HG02763 (cell line): Measurements from ENCODE around the gene LYZ.
A peak's percentile ranks its signal among the peaks of the same experiment; 100 is the strongest.

ENCODE experiments used
- ATAC-seq: cut with Tn5 transposase; IDR thresholded peaks from one replicate; pipeline ENCODE4 v1.9.1; 2021; ENCODE audit warnings: mild to moderate bottlenecking, moderate library complexity; ENCODE audit not compliant: unreplicated experiment

Gene LYZ

DNA sequence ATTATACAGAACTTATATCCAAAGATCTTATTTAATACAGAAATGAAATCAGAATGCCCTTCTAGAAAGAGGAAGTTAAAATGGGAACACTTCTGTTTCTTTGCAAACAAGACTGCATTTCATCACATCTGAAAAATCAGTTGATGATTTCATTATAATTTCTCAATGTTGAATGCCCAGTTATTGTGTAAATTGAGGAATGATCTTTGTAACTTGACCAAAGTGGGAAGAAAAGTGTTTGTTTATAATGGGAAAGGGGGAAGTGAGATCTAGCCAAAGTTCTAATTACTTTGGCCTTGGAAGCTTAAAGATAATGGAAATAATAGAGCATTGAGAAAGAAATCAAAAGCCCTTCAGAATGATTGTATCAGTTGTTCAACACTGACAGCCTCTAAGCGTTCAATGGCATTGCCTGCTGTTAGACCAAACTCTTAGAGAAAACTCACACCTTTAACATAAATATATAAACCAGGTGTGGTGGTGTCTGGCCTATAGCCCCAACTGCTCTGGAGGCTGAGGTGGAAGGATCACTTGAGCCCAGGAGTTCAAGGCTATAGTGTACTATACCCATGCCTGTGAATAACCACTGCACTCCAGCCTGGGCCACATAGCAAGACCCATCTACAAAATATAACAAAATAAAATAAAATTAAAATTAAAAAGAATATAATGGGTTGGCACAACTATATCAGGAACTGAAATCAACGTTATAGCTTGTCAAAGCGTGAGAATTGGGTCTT, 9.9 kb upstream of the LYZ start:
- no peak for ATAC-seq

DNA sequence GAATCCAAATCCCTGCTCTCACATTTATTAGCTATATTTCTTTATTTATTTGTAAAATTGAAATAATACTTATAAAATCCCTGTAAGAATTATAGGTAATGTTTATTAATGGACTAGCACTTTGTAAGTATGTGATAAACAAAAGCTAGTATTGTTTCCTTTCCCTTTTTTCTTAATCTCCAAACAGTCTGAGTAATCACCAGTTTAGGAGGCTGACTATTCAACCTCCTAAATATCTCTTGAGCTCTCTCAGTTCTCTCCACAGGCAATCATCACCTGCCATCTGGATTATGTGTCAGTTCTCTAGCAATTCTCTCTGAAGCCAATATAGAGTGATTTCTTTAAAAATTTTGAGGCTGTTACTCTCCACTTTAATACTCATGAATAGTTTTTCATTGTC, 9.2 kb upstream of the LYZ start:
- no peak for ATAC-seq

DNA sequence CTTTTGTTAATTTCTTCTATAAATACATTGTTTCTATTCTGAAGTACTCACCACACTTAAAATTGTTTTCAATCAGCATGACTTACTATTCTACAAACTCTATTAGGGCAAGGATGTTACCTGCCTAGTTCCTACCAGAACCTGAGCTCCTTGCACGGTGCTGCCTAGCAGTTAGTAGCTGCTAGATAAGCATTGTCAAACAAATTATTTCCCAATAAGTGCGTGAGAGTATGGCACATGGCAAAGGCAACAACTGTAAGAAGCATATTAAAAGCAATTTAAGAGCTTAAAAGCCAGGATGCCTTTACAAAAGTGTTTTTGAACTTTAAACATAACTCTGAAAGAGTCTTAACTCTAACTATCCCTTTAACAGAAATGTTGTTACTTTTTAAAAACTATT, 8.2 kb upstream of the LYZ start:
- no peak for ATAC-seq

DNA sequence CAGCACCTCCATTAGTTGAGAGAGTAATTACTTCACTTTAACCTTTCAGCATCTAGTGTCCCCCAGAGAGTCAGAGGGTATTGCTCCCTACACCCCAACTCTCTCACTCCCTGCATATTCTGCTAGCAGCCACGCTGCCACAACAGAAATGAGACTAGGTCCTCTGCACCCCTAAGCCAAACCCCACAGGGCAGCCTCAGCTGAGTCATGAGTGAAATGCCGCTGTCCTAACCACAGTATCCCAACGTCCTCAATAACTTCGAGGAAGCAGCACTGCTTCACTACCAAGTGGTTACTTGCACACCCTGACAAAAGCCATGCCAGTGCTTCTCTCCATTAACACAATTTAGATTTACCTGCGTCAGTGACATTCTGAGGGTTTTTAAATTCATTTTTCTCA, 6.9 kb upstream of the LYZ start:
- no peak for ATAC-seq

DNA sequence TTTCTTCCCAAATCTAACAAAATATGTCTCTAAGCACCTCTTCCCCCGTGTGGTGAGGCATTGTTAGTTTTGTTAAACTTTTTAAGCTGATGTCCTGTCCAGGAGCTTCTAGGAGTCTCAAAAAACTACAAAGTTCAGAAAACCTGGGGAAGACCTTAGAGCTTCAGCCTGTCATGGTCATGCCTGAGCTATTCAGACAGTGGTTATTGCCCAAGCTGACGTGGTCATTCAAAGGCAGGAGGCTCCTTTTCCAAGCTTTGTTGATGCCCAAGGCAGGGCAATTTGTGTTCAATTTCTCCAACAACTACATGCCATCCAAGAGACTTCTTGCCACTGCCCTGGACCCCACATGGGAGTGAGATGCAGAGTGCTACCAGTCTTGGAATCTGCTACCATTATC, 5.8 kb upstream of the LYZ start:
- no peak for ATAC-seq

DNA sequence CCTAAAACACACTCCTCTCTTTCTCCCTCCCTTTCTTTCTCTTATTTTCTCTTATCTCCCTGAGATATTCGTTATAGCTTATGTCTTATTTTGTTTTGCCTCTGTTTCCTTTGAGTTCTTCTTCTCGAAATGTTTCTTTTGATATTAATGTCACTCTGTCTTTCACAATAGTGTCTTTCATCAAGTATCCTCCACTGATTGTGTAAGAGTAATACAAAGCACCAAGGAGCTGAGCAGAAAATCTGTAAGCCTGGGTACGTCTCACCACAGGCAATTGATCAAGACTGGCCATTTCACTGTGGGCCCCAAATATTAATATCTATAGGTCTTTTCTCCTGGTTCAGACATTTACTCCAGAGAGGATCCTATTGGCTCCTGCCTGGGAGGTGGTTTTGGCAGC, 4.8 kb upstream of the LYZ start:
- no peak for ATAC-seq

DNA sequence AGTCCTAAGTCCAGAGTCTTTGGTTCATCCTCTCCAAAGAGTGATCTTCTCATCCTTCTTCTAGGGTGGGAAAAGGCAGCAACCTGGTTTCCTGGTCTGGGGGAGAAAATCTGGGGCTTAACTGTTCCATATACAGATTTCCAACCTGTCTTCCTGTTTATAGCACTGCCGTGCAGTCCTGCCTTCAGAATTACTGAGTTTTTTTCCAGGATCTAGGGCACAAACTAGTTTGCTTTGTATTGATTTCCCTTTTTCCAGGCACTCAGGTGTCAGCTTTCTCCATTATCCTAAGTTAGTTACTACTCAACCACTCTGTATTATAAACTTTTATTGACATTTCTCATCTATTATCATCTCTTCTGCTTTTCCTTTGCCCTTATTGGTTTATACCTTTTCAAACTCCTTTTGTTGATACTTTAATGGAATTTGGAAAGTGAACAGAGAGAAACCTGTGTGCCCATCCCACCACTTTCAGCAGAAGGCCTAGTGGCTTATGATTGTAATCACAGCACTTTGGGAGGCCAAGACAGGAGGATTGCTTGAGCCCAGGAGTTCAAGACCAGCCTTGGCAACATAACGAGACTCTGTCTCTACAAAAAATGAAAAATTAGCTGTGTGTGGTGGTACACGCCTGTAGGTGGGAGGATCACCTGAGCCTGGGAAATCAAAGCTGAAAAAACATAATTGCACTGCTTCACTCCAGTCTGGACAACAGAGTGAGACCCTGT, 4.1 kb upstream of the LYZ start:
- ATAC-seq = no peak

DNA sequence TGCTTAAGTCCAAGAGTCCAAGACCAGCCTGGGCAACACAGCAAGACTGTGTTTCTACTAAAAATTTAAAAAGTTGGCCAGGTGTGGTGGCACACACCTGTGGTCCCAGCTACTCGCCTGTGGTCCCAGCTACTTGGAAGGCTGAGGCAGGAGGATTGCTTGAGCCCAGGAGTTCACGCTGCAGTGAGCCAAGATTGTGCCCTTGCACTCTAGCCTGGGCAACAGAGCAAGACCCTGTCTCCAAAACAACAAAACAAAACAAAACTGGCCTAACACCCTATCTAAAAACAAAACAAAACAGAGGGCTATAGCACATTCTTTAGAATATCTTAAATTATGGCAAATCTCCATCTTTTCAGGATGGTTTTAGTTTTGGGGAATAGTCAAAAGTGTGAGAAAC, 3.1 kb upstream of the LYZ start:
- ATAC-seq = no peak

DNA sequence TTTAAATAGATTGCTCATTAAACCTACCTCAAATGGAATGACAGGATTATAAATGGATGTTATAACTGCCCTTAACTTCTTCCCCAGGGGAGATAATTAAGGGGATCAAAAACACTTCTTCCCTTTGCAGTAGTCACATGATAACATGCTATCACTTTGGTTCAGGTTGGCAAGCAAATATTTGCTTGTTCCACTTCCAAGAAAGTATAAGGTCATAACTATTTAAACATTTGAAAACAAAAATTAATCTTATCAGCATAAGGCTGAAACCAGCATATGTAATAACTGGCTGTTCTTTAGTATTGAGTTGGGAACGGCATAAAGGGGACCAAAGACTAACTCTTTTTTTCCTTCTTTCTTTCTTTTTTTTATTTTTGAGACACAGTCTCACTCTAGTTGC, 2.4 kb upstream of the LYZ start:
- ATAC-seq = no peak

DNA sequence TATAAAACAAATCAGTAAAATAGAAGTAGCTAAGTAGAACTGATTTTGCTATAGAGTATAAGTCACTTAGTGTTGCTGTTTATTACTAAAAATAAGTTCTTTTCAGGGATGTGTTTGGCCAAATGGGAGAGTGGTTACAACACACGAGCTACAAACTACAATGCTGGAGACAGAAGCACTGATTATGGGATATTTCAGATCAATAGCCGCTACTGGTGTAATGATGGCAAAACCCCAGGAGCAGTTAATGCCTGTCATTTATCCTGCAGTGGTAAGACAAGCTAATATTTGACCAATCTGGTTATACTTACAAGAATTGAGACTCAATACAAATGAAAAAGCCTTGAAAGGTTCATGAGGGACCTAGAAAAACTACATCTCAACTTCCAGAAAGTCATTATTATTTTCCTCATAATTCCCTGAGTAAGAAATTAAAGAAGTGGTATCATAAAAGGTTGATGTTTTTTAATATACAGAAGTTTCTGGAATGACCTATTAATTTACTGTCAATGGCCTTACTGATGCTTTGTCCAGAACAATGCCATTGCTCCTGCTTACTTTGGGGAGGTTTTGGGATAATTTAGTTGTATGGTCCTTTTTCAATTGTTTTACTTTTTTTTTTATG, 1.9 kb downstream of the LYZ start:
- no peak for ATAC-seq

DNA sequence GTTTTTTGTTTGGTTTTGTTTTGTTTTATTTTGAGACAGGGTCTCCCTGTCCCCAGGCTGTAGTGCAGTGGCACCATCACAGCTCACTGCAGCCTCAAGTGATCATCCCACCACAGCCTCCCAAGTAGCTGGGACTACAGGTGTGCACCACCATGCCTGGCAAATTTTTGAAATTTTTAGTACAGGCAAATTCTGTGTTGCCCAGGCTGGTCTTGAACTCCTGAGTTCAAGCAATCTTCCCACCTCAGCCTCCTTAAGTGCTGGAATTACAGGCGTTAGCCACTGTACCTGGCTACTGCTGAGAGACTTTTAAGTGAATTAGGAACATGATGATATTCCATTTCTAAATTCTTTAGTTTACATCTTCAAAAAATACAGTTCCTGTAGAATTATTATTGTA, 2.6 kb downstream of the LYZ start:
- ATAC-seq = no peak

DNA sequence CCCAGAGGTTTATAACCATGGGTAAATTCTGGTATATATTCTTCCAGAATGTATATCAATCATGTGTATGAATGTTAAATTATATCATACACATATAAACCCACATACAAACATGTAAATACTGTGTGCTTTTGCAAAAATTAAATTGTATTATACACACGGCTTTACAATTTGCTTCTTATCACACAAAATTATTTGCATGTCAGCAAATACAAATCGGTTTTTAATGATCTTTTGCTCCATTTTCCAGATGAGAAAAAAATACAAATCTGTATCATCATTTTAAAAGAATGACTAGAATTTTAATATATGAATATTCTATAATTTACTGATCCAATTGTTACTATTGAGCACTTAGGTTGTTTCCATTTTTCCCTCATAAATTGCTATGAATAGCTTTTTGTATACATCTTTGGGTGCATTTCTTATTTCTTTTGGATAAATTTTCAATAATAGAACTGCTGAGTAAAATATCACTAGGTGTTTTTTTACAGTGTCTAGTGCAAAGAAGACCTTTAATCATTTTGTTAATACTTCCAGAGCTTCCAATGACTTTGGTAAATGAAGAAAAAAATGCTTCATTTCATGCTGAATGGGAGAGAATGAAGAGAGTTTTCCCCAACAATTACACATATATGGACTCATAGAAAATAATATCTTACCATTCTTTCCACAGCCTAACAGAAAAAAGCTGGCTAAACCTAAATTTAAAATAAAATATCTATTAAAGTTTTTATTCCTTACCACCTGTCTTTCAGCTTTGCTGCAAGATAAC, 3.5 kb downstream of the LYZ start:
- ATAC-seq = no peak

DNA sequence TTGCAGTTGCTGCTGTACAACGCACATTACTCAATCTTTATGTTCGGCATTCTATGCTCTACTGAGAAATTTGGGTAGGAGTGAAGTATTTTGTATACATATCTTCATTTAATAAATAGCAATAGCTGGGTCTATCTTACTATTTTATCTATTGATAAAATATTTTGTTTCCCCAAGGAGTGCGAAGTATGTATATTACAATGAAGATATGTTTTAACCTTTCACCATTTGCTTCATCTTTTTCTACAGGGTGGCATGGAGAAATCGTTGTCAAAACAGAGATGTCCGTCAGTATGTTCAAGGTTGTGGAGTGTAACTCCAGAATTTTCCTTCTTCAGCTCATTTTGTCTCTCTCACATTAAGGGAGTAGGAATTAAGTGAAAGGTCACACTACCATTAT, 4.7 kb downstream of the LYZ start:
- ATAC-seq = no peak

DNA sequence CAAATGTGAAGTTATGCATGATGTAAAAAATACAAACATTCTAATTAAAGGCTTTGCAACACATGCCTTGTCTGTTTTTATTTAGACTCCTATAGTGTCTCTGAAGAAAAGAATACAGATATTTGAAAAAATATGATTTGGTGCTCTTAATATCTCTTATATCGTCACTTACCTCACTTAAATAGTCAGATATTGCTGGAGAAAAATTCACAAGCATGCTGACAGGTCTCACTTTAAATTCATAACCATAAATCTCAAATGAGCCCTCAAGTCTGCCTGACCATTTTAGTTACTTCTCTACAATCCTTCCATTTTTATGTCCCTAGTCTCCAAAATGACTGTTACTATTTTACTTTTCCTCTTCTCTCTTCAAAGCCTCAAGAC, 6.0 kb downstream of the LYZ start:
- ATAC-seq = no peak

DNA sequence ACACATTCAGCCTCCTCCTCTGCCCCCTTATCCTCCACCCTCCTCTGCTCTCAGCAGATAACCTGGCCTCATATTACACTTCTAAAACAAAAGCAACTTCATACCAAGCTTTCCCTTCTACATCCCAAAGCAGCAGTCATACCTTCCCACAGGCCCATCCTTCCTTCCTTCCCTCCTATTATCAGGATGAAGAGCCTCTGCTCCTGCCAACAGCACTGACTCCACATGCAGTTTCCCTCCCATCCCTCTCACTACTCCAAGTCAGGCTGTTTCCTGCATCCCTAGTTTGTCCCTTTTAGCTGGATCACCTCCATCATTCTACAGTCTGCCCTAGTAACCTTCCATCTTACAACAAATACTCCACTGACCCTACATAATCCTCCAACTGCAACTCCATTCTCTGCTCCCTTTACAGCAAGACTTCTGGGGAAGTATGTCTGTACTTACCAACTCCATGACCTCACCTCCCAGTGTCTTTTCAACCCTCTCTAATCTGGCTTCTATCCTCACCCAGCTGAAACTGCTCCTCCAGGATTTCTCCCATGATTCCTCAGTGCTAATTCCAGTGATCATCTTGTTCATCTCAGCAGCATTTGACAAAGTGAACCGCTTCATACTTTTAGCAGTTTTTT, 6.5 kb downstream of the LYZ start:
- no peak for ATAC-seq

DNA sequence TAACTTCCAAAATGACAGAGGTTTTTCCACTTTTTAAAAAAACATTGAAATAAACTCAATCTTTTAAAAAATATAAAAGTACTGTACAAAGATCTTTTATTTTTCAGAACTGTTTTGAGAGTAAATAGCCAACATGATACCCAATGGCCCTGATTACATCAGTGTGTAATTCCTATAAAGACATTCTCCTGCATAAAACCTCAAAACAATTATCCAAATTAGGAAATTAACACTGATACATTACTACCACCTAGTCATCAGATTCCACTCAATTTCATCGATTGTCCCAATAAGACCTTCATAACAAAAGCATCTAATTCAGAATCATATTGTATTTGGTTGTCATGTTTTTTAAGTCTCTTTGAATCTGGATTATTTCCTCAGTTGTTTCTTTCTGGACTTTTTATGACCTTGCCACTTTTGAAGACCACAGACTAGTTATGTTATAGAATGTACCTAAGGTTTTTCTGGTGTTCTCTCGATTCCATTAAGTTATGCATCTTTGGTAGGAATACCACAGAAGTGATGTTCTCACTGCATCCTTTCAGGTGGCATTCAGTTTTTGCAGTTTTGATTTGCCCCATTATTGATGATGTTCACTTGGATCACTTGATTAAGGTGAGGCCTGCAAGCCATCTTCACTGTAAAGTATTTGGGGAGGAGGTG, 7.3 kb downstream of the LYZ start:
- ATAC-seq = no peak

DNA sequence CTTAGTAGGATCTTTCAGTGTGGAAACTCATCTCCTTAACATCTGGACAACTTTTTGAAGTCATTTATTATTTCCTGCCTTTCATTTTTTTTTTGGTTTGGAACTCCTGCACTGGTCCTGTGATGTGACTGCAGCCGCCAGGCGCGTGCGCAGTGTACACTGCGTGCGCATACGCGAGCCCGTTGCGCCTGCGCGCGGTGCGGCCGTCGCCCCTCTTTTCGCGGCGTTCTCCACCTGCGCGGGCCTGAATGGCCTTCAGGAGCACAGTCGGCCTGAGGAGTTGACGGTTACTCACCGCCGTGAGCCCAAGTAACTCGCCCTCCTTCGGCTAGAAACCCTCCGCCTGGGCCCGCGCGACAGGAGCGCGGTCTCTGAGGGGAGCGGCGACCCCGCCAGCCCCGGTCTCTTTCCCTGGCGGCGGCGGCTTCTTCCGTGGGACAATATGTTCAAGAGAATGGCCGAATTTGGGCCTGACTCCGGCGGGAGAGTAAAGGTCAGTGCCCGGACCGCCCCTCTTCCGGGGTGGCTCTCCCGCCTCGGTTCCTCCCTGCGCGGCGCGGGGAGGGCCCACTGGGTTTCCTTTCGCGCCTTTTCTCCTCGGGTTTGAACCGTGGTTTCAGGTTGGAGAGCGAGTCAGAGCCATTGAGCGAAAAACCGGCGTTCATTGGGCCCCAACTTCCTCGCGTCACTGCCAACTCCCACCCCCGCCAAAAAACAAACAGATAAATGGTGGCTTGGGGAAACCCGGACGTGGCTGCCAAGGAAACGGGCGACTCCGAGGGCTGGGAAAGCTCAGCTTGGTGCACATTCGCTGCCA, 11.6 kb downstream of the LYZ start, which contains the start of gene YEATS4:
YEATS4 (plus strand) TSS at position 213 of the 817 bp plus-strand sequence; CDS start at position 443, 230 bp downstream.
- ATAC-seq = peak; percentile 87

DNA sequence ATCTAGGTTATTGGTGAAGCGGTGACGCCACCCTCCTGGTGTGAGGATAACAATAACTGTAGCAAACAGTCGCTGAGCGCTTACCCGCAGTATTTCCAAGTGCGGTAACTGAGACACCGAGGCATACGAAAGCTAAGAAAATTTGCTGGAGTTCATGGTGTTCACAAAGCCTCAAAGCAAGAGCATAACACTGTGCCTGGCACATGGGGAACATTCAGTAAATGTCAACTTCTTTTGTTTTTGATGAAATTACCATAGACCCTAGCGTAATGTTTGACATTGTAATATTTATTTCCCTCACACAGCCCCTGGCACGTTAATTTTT, 12.1 kb downstream of the LYZ start:
- ATAC-seq = no peak

DNA sequence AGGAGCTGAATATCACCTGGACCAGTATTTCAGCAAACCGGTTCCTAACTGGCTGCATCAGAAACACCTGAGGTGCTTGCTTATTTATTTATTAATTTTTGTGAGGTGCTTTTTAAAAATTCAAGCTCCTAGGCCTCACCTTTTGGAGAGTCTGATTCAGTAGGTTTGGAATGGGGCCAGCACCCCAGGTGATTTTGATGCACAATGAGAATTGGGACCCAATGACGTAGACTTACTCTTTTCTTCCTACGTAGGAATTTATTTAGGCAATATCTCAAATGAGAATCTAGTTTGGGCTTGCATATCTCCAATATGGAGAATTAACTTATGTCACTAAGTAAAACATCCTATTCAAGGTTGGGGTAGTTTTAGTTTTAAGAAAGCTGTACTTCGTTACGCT, 18.6 kb downstream of the LYZ start:
- ATAC-seq = no peak

DNA sequence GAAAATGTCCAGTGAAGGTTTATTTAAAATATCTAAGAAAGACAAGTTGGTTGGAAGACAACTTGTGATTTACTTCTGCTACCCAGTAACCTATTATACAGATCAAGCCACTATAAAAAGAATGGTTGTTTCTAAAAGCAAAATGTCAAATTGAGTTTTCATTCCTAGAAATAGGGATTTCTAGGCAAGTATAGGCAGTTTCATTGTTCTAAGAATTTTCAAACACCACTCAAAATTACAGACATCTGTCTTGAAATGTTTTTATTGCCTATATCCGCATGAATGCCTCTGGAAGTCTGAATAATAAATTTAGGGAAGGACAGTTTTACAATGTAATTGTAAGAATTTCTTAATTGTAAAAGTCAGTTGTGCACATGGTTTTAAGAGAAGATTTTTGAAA, 20.0 kb downstream of the LYZ start:
- ATAC-seq = no peak
